ENCODE data around the gene CAPNS2. TPM values are rescaled to one million over a fixed set of nuclear protein-coding genes. Genes with fewer than 3 reads are reported as not detected.
"Not testable (repeated sequence)": the region's sequence is repeated elsewhere in the genome, so short reads cannot be mapped to it uniquely, and the experiment has no call there.

Gene CAPNS2
- total RNA-seq, 1 donor from 2014 or later, result 28.0 TPM

- no peak for ATAC-seq
Observed at GRCh38 chr16:55569025-55569424, 2.5 kb downstream of the CAPNS2 start.

GRCh38 chr16:55570159-55570558, 3.7 kb downstream of the CAPNS2 start:
- ATAC-seq, result no peak

DNA sequence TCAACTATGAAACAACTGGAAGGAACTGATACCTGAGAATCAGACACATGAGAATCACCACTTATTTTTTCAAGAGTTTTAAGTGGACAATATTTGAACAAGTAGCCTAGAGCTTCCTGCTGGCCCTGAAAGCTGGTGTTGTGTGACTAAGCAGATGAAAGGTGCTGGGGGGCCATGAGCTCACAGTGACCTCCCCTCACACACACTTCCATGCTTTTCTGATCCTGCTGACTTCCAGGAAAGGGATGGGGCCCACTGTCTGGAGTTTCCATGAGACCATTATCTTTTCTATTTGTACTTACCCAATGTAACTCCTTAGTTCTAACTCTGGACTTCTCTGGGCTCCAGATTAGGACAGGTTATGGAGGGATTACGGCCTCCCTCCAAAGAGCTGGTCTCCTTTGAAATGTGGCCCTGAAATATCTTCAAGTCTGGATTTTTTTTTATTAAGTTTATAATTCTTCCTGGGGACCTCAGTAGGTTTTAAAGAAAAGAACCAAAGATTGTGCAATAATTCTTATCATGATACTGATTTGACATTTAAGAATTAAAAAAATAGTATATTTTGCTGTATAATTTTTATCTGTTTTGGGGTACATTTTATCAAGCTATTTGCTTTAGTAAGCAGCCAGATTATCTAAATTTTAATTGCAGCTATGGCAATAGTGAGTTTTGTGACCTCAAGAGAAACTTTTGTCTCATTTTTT, 4.9 kb downstream of the CAPNS2 start:
- ATAC-seq, result no peak

DNA sequence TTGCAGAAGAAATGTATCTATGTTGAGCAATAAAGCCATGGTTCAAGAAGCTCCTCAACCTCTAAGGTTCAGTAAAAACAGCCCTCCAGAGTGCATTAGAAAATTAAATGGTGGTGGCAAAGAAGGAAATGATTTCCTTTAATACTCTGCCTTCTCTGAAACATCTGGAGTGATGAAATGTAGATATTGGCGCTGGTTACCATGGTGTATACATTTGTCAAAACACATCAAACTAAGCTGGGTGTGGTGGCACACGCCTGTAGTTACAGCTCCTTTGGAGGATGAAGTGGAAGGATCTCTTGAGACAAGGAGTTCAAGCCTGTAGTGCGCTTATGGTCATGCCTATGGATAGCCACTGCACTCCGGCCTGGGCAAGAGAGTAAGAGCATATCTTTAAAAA, 6.0 kb downstream of the CAPNS2 start:
- ATAC-seq, result peak; percentile 89

- ATAC-seq, result no peak
Observed at GRCh38 chr16:55574811-55575210, 8.3 kb downstream of the CAPNS2 start.

DNA sequence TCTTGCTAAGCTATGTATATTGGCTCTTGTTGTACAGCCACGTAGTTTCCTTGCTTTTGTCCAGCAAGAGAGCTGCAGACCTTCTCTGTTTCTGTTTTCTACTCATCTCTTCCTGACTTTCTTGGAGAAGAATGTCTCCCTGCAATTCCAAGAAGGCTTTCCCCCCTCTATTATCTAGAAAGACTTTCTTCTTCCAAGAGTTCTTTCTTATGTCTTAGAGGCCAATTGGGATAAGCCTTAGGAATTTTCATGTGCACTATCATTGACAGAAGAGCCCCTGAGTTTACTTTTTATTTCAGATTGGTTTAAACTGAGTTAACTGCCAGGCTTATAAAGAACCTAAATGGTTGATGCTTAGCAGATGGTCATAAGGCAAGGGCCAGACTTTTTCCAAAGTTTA, 9.0 kb downstream of the CAPNS2 start:
- ATAC-seq, result no peak

DNA sequence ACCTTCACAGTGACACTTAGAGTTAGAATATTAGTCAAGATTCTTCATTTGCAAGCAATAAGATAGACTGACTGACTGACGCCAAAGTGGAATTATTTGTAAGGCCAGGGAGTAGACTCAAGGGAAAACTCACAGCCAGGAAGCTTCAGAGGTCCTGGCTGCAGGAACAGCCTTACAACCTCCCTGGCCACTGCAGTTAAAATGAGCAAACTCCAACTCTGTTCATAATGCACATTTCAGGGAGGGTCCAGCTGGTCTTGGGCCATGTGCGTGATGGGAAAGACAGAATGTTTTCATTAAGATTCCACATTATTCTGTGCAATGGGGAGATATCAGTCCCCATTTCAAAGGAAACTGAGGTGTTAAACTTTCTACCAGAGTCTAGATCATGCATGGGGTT, 9.9 kb downstream of the CAPNS2 start:
- ATAC-seq, result no peak

DNA sequence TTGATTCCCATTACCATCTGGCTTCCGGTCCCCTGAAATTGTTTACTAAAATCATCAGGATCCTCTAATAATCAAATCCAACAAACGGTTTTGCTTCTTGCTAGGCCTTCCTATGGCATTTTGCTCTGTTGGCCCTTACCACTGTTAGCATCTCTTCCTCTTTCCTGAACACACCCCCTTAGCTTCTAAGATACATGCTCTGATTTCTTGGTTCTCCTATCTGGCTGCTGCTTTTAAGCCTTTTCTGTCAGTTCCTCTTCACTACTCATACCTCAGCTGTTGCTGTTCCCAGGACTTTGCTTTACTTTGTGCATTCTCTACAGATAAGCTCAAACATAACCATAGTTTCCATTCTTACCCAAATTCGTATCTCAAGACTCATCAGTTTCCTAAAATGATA, 11.4 kb downstream of the CAPNS2 start:
- ATAC-seq, result no peak

DNA sequence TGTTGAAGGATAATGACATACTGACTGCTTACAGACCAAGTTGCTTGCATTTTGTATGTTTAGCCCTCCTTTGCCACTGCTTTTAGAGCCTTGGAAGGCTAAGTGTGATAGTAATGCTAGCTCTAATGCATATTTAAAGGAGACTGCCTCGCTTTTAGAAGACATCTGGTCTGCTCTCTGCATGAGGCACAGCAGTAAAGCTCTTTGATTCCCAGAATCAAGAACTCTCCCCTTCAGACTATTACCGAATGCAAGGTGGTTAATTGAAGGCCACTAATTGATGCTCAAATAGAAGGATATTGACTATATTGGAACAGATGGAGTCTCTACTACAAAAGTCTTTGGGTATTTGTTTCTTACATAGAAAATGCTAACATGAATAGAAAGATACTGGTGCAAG, 19.1 kb downstream of the CAPNS2 start:
- no peak for ATAC-seq

GRCh38 chr16:55588799-55589198, 22.3 kb downstream of the CAPNS2 start:
- no peak for ATAC-seq

DNA sequence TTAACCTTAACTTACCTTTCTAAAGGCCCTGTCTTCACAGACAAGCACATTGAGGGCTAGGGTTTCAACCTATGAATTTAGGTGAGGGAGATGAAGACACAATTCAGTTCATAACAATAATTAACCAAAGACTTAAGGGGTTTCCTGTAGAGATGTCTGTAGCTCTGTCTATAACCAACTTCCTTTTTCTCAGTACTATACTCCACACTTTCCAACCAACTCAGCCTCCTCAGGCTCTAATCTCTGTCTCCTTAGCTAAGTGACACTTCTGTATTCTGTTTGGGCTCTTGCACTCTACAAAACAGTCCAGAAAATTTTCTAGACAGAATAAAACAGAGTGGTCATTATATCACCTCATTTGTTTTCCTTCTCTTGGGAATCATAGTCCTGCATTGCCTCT, 25.8 kb downstream of the CAPNS2 start:
- ATAC-seq, result no peak

DNA sequence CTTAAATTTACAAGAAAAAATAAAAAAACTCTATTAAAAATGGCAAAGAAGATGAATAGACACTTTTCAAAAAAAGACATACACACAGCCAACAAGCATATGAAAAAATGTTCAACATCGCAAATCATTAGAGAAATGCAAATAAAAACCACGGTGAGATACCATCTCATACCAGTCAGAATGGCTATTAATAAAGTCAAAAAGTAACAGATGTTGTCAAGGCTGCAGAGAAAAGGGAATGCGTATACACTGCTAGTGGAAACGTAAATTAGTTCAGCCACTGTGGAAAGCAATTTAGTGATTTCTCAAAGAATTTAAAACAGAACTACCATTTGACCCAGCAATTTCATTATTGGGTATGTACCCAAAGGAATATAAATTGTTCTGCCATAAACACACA, 31.4 kb downstream of the CAPNS2 start:
- ATAC-seq, result no peak

- no peak for ATAC-seq
Observed at GRCh38 chr16:55605754-55606336, 39.4 kb downstream of the CAPNS2 start.

DNA sequence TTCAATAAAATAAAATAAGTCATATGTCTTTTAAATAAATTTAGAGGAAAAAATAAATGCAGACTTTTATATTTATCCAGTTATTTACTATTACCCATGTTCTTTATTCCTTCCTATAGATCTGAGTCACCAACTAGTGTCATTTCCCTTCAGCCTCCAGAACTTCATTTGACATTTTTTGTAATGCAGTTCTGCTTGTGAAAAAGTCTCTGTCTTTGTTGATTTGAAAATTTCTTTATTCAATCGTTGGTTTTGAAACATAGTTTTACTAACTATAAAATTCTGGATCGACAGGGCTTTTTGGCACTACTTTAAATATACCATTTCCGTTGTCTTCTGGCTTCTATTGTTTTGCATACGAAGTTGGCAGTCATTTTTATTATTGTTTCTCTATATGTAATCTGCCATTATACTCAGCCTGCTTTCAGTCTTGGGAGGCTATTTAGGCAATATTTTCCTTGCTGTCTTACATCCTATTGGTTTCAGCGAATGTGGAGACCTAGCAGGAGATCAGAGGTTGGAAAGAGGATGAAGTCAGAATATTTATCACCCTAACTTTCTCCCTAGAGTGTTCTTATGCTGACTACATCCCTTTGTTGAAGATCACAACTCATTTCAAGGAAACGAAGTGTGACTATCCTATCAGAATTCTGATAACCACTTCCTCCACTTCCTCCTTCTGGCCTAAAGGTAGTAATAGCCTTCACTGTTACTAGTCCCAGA, 47.3 kb downstream of the CAPNS2 start:
- no peak for ATAC-seq

DNA sequence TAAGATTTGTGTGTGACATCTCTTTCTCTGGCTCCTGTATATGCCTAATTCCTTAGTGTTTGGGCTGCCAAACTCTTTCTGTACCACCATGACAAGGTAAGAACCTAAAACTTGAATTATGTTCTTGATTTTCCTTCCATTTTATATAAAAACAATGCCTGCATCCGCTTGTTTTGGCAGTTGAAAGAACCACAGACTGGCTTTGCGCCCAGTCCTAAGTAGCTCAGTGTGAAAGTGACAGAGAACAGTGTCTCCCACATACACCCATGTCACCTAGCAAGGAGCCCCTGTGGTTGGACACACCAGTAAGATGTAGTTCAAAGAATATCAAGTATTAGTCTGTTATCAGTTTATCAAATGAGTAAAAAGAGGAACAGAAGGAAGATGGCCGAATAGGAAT, 48.6 kb downstream of the CAPNS2 start:
- no peak for ATAC-seq

DNA sequence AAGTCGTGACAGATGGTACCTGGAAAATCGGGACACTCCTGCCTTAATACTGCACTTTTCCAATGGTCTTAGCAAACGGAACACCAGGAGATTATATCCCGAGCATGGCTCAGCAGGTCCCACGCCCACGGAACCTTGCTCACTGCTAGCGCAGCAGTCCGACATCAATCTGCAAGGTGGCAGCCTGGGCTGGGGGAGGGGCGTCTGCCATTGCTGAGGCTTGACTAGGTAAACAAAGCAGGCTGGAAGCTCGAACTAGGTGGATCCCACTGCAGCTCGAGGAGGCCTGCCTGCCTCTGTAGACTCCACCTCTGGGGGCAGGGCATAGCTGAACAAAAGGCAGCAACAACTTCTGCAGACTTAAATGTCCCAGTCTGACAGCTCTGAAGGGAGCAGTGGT, 49.2 kb downstream of the CAPNS2 start:
- ATAC-seq, result not testable (repeated sequence)

Other genes starting within 250 kb of the CAPNS2 start
- gene IRX6, start 242.5 kb upstream of the CAPNS2 start, total RNA-seq, result 0.08 TPM
- 18.5 TPM for gene MMP2, start 87.5 kb upstream of the CAPNS2 start, total RNA-seq
- gene LPCAT2, start 57.6 kb upstream of the CAPNS2 start, total RNA-seq, result 9.8 TPM
- gene SLC6A2, start 89.3 kb downstream of the CAPNS2 start, total RNA-seq, result not detected